HepG2 (cell line): ENCODE results near the gene PSAP. TPM values are rescaled to one million over a fixed set of nuclear protein-coding genes. Genes with fewer than 3 reads are reported as not detected.

Source experiments
- ATAC-seq: fragments of 200-7000 bp; cut with Tn5 transposase; 3 replicates; pipeline ENCODE4 v1.9.1; 2020; ENCODE audit warnings: mild to moderate bottlenecking, moderate library complexity
- BruUV-seq: library from RNA; stranded (reverse); fragments of 400-500 nt; replicated peaks from 2 replicates; lab custom pipeline; 2021; lab: Mats Ljungman, UMichigan
- CTCF ChIA-PET: fragments of 300-600 bp; formaldehyde crosslinking; extraction: SDS; loops from one replicate; lab custom pipeline; 2021; ENCODE audit warnings: low total read pairs, inconsistent platforms, low intra/inter-chr PET ratio; lab: Yijun Ruan, JAX
- POLR2A ChIA-PET: fragments of 350-600 bp; sonication (Branson Sonifier 250); formaldehyde crosslinking; loops from one replicate; lab custom pipeline; 2020; ENCODE audit warnings: antibody characterized with exemption, inconsistent platforms; lab: Yijun Ruan, JAX
- DNase-seq: peaks from one replicate; pipeline ENCODE4 v3.0.0-alpha.2; 2015; ENCODE audit warnings: low spot score
- FAIRE-seq: peaks from 3 replicates; lab custom pipeline; 2011; peaks lifted over from hg19 to GRCh38; lab: Jason Lieb, UNC
- H2AFZ ChIP-seq: one replicate; pipeline ENCODE4 v1.6.1; 2011; ENCODE audit warnings: low read length, inconsistent platforms
- H3K27ac ChIP-seq: fragments of 300-600 bp; 3 replicates; pipeline ENCODE4 v1.8.0; 2011; ENCODE audit warnings: mixed run types, mild to moderate bottlenecking, mixed read lengths, low read length, inconsistent platforms; ENCODE audit not compliant: insufficient read depth; ENCODE audit errors: extremely low read length
- H3K27me3 ChIP-seq, 2 experiments: fragments of 200-600 bp in 1 of 2; 2 replicates in 1 of 2; 3 replicates in 1 of 2; pipeline versions ENCODE4 v1.6.0 to v1.8.0; 2011; ENCODE audit warnings: low read length in 2 of 2, mild to moderate bottlenecking in 2 of 2, moderate library complexity in 2 of 2, inconsistent platforms in 1 of 2; ENCODE audit not compliant: insufficient read depth in 2 of 2, control insufficient read depth in 1 of 2
- H3K36me3 ChIP-seq, 2 experiments: fragments of 200-600 bp in 1 of 2; replicated peaks in 1 of 2; 2 replicates in 1 of 2; 3 replicates in 1 of 2; pipeline versions ENCODE4 v1.5.1 to v1.8.0; 2011; ENCODE audit warnings: low read length in 2 of 2, inconsistent platforms in 1 of 2; ENCODE audit not compliant: insufficient read depth in 2 of 2, control insufficient read depth in 1 of 2
- H3K4me1 ChIP-seq: 2 replicates; pipeline ENCODE4 v1.5.1; 2012; ENCODE audit warnings: low read length, inconsistent platforms; ENCODE audit not compliant: insufficient read depth
- H3K4me2 ChIP-seq: 2 replicates; pipeline ENCODE4 v1.6.0; 2011; ENCODE audit warnings: low read depth, low read length, inconsistent platforms
- H3K4me3 ChIP-seq, 3 experiments: fragments of 200-600 bp in 1 of 3; sonication (generic), shearing (Covaris generic) in 1 of 3; replicated peaks in 1 of 3; 2 replicates each; pipeline ENCODE4 v1.5.1; 2011 to 2016; ENCODE audit warnings: low read length in 3 of 3, inconsistent platforms in 2 of 3, low read depth in 2 of 3, mild to moderate bottlenecking in 2 of 3, control low read depth in 1 of 3, mixed read lengths in 1 of 3; ENCODE audit not compliant: insufficient read depth in 1 of 3
- H3K79me2 ChIP-seq: one replicate; pipeline ENCODE4 v1.6.1; 2011; ENCODE audit warnings: low read length, inconsistent platforms; ENCODE audit not compliant: insufficient read depth
- H3K9ac ChIP-seq: 2 replicates; pipeline ENCODE4 v1.6.0; 2011; ENCODE audit warnings: mild to moderate bottlenecking, low read depth, low read length, inconsistent platforms; ENCODE audit not compliant: insufficient read depth
- H3K9me3 ChIP-seq: 2 replicates; pipeline ENCODE4 v1.5.1; 2012; ENCODE audit warnings: mild to moderate bottlenecking, low read length
- H4K20me1 ChIP-seq: 2 replicates; pipeline ENCODE4 v1.6.0; 2011; ENCODE audit warnings: inconsistent platforms, mild to moderate bottlenecking, low read length, moderate library complexity; ENCODE audit not compliant: insufficient read depth
- MED13 ChIP-seq: sonication (generic); formaldehyde crosslinking; IDR thresholded peaks from 2 replicates; pipeline ENCODE4 v1.5.0; 2020; ENCODE audit warnings: missing genetic modification reagents
- SCMH1 ChIP-seq: sonication (generic); formaldehyde crosslinking; IDR thresholded peaks from 2 replicates; pipeline ENCODE4 v1.9.0; 2021; ENCODE audit warnings: missing genetic modification reagents, mild to moderate bottlenecking, borderline replicate concordance
- U2AF1 ChIP-seq: fragments of 200-400 bp; formaldehyde crosslinking; optimal IDR thresholded peaks from 2 replicates; pipeline ENCODE3; 2017; ENCODE audit warnings: mild to moderate bottlenecking, low read depth, low read length
- ZNF790 ChIP-seq: sonication (generic); formaldehyde crosslinking; IDR thresholded peaks from 2 replicates; pipeline ENCODE4 v1.8.0; 2022; ENCODE audit warnings: missing genetic modification reagents, mild to moderate bottlenecking, borderline replicate concordance
- WGBS: methylation state at CpG from one replicate; pipeline ENCODE4 v1.1.6; 2017; ENCODE audit warnings: low lambda C conversion rate; 5-methylcytosine and 5-hydroxymethylcytosine counted together
- in situ Hi-C: cut with HindIII; loops from 2 replicates; pipeline ENCODE4 v1.10.0; 2017; ENCODE audit warnings: low pct_unique_long_range_greater_than_20kb; ENCODE audit not compliant: extremely low pct_ligation_motif_present
- intact Hi-C: fragments of 100-400 bp; cut with micrococcal nuclease; formaldehyde crosslinking; loops from one replicate; pipeline ENCODE4 v1.10.0; 2022; ENCODE audit not compliant: unreplicated experiment
- polyA plus RNA-seq, 8 experiments: library from polyadenylated mRNA; depleted of rRNA in 3 of 8; stranded (reverse) in 7 of 8; unstranded in 1 of 8; fragments of >200 nt; fragmentation: Illumina TruSeq in 4 of 8; extraction: Trizol in 4 of 8; gene quantifications; 2 replicates each; pipeline versions ENCODE4 v1.2.1 to v1.2.3, GENCODE V29; 2011 to 2016; ENCODE audit warnings: low read depth in 4 of 8, missing spikeins in 1 of 8, mixed read lengths in 1 of 8; ENCODE audit not compliant: insufficient read depth in 1 of 8
- total RNA-seq, 5 experiments: library from RNA; depleted of rRNA; stranded (reverse); fragments of >200 nt; fragmentation: Illumina TruSeq; extraction: Trizol; gene quantifications; 2 replicates each; pipeline ENCODE4 v1.2.3, GENCODE V29; 2016; ENCODE audit warnings: low read depth in 1 of 5
- TF ChIP-seq, protein P1 (sequence below): IDR thresholded peaks from 2 replicates; pipeline ENCODE4 v1.6.1; 2012; ENCODE audit warnings: inconsistent platforms
- TF ChIP-seq, protein P2 (sequence below): sonication (generic); formaldehyde crosslinking; IDR thresholded peaks from 2 replicates; pipeline ENCODE4 v1.5.0; 2020; ENCODE audit warnings: mild to moderate bottlenecking, missing genetic modification reagents, moderate library complexity
- TF ChIP-seq, protein P3 (sequence below): sonication (generic); formaldehyde crosslinking; conservative IDR thresholded peaks from 2 replicates; pipeline ENCODE4 v1.4.0; 2020; ENCODE audit warnings: mild to moderate bottlenecking, missing genetic modification reagents, moderate library complexity

The PSAP gene
- total and polyA plus RNA-seq, 2 of the 13 experiments (the other 11 are each of a cell fraction or from before 2014, with no cell fraction given) = 323 to 643 TPM

DNA sequence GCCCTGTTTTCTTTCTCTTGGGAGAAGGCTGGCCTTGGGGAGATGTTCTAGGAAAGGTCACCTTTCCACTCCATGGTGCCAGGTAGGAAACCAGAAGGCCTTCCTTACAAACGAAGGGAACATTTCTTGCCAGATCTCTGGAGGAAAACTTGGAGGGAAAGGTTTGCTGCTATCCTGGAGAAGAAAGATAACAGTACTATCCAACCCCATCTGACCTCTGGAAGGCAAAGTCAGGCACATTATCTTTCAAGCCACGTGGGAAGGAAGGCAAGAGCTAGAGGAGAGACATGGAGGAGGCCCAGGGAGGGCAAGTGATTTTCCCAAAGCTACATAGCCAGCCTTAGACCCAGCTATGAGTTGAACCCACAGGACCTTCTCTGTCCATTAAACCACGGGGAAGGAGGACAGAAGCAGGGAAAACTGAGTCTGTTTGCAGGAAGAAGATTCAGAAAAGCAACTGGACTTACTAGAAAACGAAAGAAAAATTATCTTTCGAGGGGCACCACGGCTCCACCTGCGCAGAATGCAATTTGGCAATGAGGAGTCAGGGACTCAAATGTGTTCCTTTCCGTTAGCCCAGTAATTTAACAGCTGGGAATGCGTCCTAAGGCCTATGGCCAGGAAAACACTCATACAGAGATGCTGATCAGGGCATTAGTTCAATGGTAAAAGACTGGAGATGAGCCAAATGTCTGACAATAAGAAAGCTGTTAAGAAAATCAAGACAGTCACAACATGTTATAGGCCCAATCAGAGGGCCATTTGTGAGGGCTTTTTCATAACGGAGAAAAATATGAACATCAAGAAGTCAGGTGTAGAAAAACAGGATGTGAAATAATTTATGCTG is 32.0 kb upstream of the PSAP start (continued):
- no peak for TF ChIP-seq MED13 (CRISPR knock-in tag)
- TF ChIP-seq, protein P1, sequence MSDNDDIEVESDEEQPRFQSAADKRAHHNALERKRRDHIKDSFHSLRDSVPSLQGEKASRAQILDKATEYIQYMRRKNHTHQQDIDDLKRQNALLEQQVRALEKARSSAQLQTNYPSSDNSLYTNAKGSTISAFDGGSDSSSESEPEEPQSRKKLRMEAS = no peak
- TF ChIP-seq U2AF1 = no peak
- no peak for TF ChIP-seq ZNF790 (CRISPR knock-in tag)
- TF ChIP-seq SCMH1 (CRISPR knock-in tag) = no peak

DNA sequence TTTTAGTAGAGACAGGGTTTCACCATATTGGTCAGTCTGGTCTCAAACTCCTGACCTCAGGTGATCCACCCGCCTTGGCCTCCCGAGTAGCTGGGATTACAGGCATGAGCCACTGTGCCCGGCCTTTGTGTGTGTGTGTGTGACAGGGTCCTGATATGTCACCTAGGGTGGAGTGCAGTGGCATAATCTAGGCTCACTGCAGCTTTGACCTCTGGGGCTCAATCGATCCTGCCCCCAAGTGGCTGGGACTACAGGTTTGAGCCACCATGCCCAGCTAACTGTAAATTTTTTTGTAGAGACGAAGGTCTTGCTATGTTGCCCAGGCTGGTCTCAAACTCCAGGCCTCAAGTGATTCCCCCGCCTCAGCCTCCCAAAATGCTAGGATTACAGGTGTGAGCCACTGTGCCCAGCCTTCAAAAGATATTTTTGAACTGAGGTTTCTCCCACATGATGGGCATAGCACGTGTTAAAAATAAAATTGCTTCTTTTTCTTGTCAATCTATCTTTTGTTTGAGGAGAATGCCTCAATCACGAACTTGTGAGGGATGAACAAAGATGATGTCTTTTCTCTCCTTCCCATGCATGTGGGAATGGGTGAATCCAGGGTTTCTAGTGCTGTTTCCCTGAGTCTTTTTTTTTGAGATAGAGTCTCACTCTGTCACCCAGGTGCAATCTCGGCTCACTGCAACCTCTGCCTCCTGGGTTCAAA is 30.8 kb upstream of the PSAP start:
- DNase-seq = no peak
- CTCF ChIA-PET = no interaction called here
- Histone ChIP-seq H3K4me1 (peaks cover 32% of the 10 kb centered on the region), H4K20me1 (no peaks in the 10 kb centered on the region), H3K4me2 (no peak overlapping the region), H3K27ac (no peak overlapping the region), H3K9ac (no peak overlapping the region), H3K4me3 (no peak overlapping the region), H2AFZ (no peak overlapping the region), H3K36me3 (no peaks in the 10 kb centered on the region), H3K9me3 (no peaks in the 10 kb centered on the region), H3K27me3 (peaks cover 2 to 18% of the 10 kb centered on the region in 2 experiments; a peak in 2 of 5 replicates), H3K79me2 (no peaks in the 10 kb centered on the region)
- FAIRE-seq = no peak
- in situ Hi-C loops (no loop called here), intact Hi-C loops (no loop called here)
- peak; percentile 15; the same call in 1 of the 3 replicates for ATAC-seq
- TF ChIP-seq, protein P2, sequence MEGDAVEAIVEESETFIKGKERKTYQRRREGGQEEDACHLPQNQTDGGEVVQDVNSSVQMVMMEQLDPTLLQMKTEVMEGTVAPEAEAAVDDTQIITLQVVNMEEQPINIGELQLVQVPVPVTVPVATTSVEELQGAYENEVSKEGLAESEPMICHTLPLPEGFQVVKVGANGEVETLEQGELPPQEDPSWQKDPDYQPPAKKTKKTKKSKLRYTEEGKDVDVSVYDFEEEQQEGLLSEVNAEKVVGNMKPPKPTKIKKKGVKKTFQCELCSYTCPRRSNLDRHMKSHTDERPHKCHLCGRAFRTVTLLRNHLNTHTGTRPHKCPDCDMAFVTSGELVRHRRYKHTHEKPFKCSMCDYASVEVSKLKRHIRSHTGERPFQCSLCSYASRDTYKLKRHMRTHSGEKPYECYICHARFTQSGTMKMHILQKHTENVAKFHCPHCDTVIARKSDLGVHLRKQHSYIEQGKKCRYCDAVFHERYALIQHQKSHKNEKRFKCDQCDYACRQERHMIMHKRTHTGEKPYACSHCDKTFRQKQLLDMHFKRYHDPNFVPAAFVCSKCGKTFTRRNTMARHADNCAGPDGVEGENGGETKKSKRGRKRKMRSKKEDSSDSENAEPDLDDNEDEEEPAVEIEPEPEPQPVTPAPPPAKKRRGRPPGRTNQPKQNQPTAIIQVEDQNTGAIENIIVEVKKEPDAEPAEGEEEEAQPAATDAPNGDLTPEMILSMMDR = peak; percentile 20; the same call in 1 of the 2 replicates
- TF ChIP-seq, protein P3, sequence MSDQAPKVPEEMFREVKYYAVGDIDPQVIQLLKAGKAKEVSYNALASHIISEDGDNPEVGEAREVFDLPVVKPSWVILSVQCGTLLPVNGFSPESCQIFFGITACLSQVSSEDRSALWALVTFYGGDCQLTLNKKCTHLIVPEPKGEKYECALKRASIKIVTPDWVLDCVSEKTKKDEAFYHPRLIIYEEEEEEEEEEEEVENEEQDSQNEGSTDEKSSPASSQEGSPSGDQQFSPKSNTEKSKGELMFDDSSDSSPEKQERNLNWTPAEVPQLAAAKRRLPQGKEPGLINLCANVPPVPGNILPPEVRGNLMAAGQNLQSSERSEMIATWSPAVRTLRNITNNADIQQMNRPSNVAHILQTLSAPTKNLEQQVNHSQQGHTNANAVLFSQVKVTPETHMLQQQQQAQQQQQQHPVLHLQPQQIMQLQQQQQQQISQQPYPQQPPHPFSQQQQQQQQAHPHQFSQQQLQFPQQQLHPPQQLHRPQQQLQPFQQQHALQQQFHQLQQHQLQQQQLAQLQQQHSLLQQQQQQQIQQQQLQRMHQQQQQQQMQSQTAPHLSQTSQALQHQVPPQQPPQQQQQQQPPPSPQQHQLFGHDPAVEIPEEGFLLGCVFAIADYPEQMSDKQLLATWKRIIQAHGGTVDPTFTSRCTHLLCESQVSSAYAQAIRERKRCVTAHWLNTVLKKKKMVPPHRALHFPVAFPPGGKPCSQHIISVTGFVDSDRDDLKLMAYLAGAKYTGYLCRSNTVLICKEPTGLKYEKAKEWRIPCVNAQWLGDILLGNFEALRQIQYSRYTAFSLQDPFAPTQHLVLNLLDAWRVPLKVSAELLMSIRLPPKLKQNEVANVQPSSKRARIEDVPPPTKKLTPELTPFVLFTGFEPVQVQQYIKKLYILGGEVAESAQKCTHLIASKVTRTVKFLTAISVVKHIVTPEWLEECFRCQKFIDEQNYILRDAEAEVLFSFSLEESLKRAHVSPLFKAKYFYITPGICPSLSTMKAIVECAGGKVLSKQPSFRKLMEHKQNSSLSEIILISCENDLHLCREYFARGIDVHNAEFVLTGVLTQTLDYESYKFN = no peak
- POLR2A ChIA-PET = interaction anchor here (1.8 kb wide), 1 partner anchor 31 kb away, joined by 5 read pairs; the partner anchor contains the start of gene PSAP
- no TSS peak for BruUV-seq
- 24% methylated on average over 7 of the region's 9 CpGs for WGBS
